IMR-90 (cell line): Measurements from ENCODE around the gene CACNB2. TPM values are rescaled to one million over a fixed set of nuclear protein-coding genes. Genes with fewer than 3 reads are reported as not detected.

ENCODE experiments used
- ATAC-seq: fragments of 200-7000 bp; cut with Tn5 transposase; 2 replicates; pipeline ENCODE4 v1.9.1; 2020; ENCODE audit warnings: low read depth, mild to moderate bottlenecking, moderate library complexity
- BruUV-seq: library from RNA; stranded (reverse); fragments of 400-500 nt; replicated peaks from 2 replicates; lab custom pipeline; 2021; lab: Mats Ljungman, UMichigan
- CTCF ChIA-PET: fragments of 300-600 bp; formaldehyde crosslinking; extraction: SDS; loops from one replicate; lab custom pipeline; 2021; ENCODE audit warnings: antibody characterized with exemption; lab: Yijun Ruan, JAX
- POLR2A ChIA-PET: fragments of 300-600 bp; sonication (Branson Sonifier 250); formaldehyde crosslinking; loops from one replicate; lab custom pipeline; 2022; ENCODE audit warnings: antibody characterized with exemption; ENCODE audit not compliant: unreplicated experiment; lab: Charles Lee
- DNase-seq: peaks from one replicate; pipeline ENCODE4 v3.0.0; 2013
- H2AFZ ChIP-seq: replicated peaks from 2 replicates; pipeline ENCODE3; 2013; ENCODE audit warnings: low read length, mild to moderate bottlenecking; ENCODE audit not compliant: poor library complexity
- H2AK5ac ChIP-seq: 2 replicates; pipeline ENCODE4 v1.6.1; 2013; ENCODE audit warnings: low read depth, low read length, inconsistent platforms
- H2AK9ac ChIP-seq: replicated peaks from 2 replicates; pipeline ENCODE3; 2013; ENCODE audit warnings: mild to moderate bottlenecking, low read depth, low read length, moderate library complexity; ENCODE audit not compliant: poor library complexity
- H2BK120ac ChIP-seq: 2 replicates; pipeline ENCODE4 v1.6.1; 2013; ENCODE audit warnings: low read depth, low read length, inconsistent platforms
- H2BK15ac ChIP-seq: 3 replicates; pipeline ENCODE4 v1.6.1; 2013; ENCODE audit warnings: low read depth, low read length, inconsistent platforms
- H2BK20ac ChIP-seq: 2 replicates; pipeline ENCODE4 v1.6.1; 2013; ENCODE audit warnings: low read depth, mild to moderate bottlenecking, inconsistent platforms, low read length, moderate library complexity
- H2BK5ac ChIP-seq: 2 replicates; pipeline ENCODE4 v1.6.1; 2013; ENCODE audit warnings: mild to moderate bottlenecking, low read depth, low read length, inconsistent platforms; ENCODE audit not compliant: poor library complexity, severe bottlenecking
- H3K14ac ChIP-seq: replicated peaks from 2 replicates; pipeline ENCODE4 v1.6.1; 2013; ENCODE audit warnings: low read depth, low read length, inconsistent platforms
- H3K18ac ChIP-seq: 2 replicates; pipeline ENCODE4 v1.6.1; 2013; ENCODE audit warnings: low read depth, low read length, control low read depth
- H3K23ac ChIP-seq: 2 replicates; pipeline ENCODE4 v1.6.1; 2013; ENCODE audit warnings: low read depth, low read length, inconsistent platforms
- H3K27ac ChIP-seq: 2 replicates; pipeline ENCODE4 v1.5.1; 2013; ENCODE audit warnings: mild to moderate bottlenecking, control low read depth, low read length; ENCODE audit not compliant: insufficient read depth
- H3K27me3 ChIP-seq: 2 replicates; pipeline ENCODE4 v1.6.1; 2013; ENCODE audit warnings: low read length; ENCODE audit not compliant: control insufficient read depth, insufficient read depth
- H3K36me3 ChIP-seq: 2 replicates; pipeline ENCODE4 v1.6.1; 2013; ENCODE audit warnings: low read length, mixed read lengths; ENCODE audit not compliant: control insufficient read depth, insufficient read depth
- H3K4ac ChIP-seq: 2 replicates; pipeline ENCODE4 v1.6.1; 2013; ENCODE audit warnings: low read depth, low read length, inconsistent platforms
- H3K4me1 ChIP-seq: 2 replicates; pipeline ENCODE4 v1.6.1; 2013; ENCODE audit warnings: low read length, mixed read lengths; ENCODE audit not compliant: control insufficient read depth, insufficient read depth
- H3K4me2 ChIP-seq: 2 replicates; pipeline ENCODE4 v1.6.1; 2013; ENCODE audit warnings: low read depth, mild to moderate bottlenecking, control low read depth, low read length, moderate library complexity
- H3K4me3 ChIP-seq: 2 replicates; pipeline ENCODE4 v1.5.1; 2013; ENCODE audit warnings: low read depth, mild to moderate bottlenecking, control low read depth, low read length, moderate library complexity; ENCODE audit not compliant: insufficient read depth
- H3K56ac ChIP-seq: 2 replicates; pipeline ENCODE4 v1.6.1; 2013; ENCODE audit warnings: low read length, inconsistent platforms; ENCODE audit not compliant: insufficient read depth; ENCODE audit errors: extremely low read depth
- H3K79me1 ChIP-seq, 2 experiments: 2 replicates each; pipeline ENCODE4 v1.6.1; 2013; ENCODE audit warnings: low read length in 2 of 2, inconsistent platforms in 1 of 2, low read depth in 1 of 2
- H3K9ac ChIP-seq: 2 replicates; pipeline ENCODE4 v1.6.1; 2013; ENCODE audit warnings: low read depth, low read length, control low read depth
- H3K9me1 ChIP-seq: 2 replicates; pipeline ENCODE4 v1.6.1; 2013; ENCODE audit warnings: low read length, inconsistent platforms; ENCODE audit not compliant: insufficient read depth
- H3K9me3 ChIP-seq: 2 replicates; pipeline ENCODE4 v1.6.1; 2013; ENCODE audit warnings: low read length; ENCODE audit not compliant: control insufficient read depth, insufficient read depth
- H4K20me1 ChIP-seq: 2 replicates; pipeline ENCODE4 v1.6.1; 2013; ENCODE audit warnings: low read length, inconsistent platforms; ENCODE audit not compliant: insufficient read depth
- H4K5ac ChIP-seq: 2 replicates; pipeline ENCODE4 v1.6.1; 2013; ENCODE audit warnings: mild to moderate bottlenecking, low read depth, low read length, control low read depth
- H4K8ac ChIP-seq, 2 experiments: 2 replicates each; pipeline ENCODE4 v1.6.1; 2013; ENCODE audit warnings: low read depth in 2 of 2, low read length in 2 of 2, control low read depth in 1 of 2, inconsistent platforms in 1 of 2
- H4K91ac ChIP-seq: 2 replicates; pipeline ENCODE4 v1.6.1; 2013; ENCODE audit warnings: low read depth, low read length, inconsistent platforms; ENCODE audit not compliant: insufficient read depth
- CTCF ChIP-seq: conservative IDR thresholded peaks from 2 replicates; pipeline ENCODE4 v1.5.1; 2012; ENCODE audit warnings: mild to moderate bottlenecking, low read depth, low read length, improper control_type of control experiment
- WGBS, 2 experiments: methylation state at CpG; one replicate each; pipeline versions ENCODE4 v1.1.5 to v1.1.7; 2013; ENCODE audit warnings: missing lambda C conversion rate in 2 of 2; ENCODE audit not compliant: insufficient read length in 1 of 2; ENCODE audit errors: extremely low coverage in 2 of 2; 5-methylcytosine and 5-hydroxymethylcytosine counted together
- dilution Hi-C: fragments of 300-500 bp; cut with HindIII; formaldehyde crosslinking; loops from one replicate; pipeline ENCODE4 v1.14.3; 2018; ENCODE audit warnings: low sequenced_read_pairs; ENCODE audit not compliant: unreplicated experiment
- in situ Hi-C: fragments of 300-500 bp; cut with MboI; formaldehyde crosslinking; loops from 3 replicates; pipeline ENCODE4 v1.14.3; 2019; ENCODE audit warnings: low sequenced_read_pairs, inconsistent platforms, mixed read lengths
- intact Hi-C: fragments of 100-400 bp; cut with micrococcal nuclease; formaldehyde crosslinking; loops from 2 replicates; pipeline ENCODE4 v1.10.0; 2022
- polyA plus RNA-seq, 3 experiments: library from polyadenylated mRNA; depleted of rRNA; stranded (reverse); fragments of >200 nt; gene quantifications; 2 replicates each; pipeline ENCODE4 v1.2.3, GENCODE V29; 2012; ENCODE audit warnings: low replicate concordance in 1 of 3
- total RNA-seq: library from RNA; depleted of rRNA; stranded (reverse); fragments of >200 nt; gene quantifications from 2 replicates; pipeline ENCODE4 v1.2.3, GENCODE V29; 2012

Gene CACNB2
- total and polyA plus RNA-seq, 2 of the 4 experiments (the other 2 are of a cell fraction) = 0.36 TPM

- Histone ChIP-seq H3K9ac (no peak overlapping the region), H4K91ac (no peak overlapping the region), H3K27me3 (no peaks in the 10 kb centered on the region), H2BK120ac (no peak overlapping the region), H3K4me1 (no peaks in the 10 kb centered on the region), H3K79me1 (no peaks in the 10 kb centered on the region), H3K36me3 (0 out of 2 replicates have a peak, but pooled peaks cover 2% of the 10 kb centered on the region), H3K9me3 (no peaks in the 10 kb centered on the region), H2BK20ac (no peak overlapping the region), H2AFZ (no peak overlapping the region), H3K18ac (no peak overlapping the region), H3K27ac (no peak overlapping the region), H4K8ac (no peak overlapping the region), H2AK5ac (no peak overlapping the region), H2AK9ac (no peak overlapping the region), H2BK15ac (no peak overlapping the region), H4K5ac (no peak overlapping the region), H3K23ac (no peak overlapping the region), H3K56ac (no peak overlapping the region), H3K14ac (no peak overlapping the region), H2BK5ac (no peak overlapping the region), H4K20me1 (no peaks in the 10 kb centered on the region), H3K4me2 (no peak overlapping the region), H3K4me3 (no peak overlapping the region), H3K4ac (no peak overlapping the region), H3K9me1 (no peaks in the 10 kb centered on the region; the same call in 1 of the 2 replicates)
- dilution Hi-C loops = no loop called here
- POLR2A ChIA-PET = no interaction called here
- ATAC-seq (no peak), DNase-seq (no peak)
- TF ChIP-seq CTCF = no peak
- intact Hi-C loops = no loop called here
- no CpG with 5 or more reads among the region's 2 CpGs for WGBS, 2 experiments
- in situ Hi-C loops = no loop called here
- CTCF ChIA-PET = no interaction called here
- BruUV-seq = no TSS peak
Measured at GRCh38 chr10:18549105-18549504, 408.9 kb downstream of the CACNB2 start.
